ENCODE data around the gene TNFRSF12A.

DNA sequence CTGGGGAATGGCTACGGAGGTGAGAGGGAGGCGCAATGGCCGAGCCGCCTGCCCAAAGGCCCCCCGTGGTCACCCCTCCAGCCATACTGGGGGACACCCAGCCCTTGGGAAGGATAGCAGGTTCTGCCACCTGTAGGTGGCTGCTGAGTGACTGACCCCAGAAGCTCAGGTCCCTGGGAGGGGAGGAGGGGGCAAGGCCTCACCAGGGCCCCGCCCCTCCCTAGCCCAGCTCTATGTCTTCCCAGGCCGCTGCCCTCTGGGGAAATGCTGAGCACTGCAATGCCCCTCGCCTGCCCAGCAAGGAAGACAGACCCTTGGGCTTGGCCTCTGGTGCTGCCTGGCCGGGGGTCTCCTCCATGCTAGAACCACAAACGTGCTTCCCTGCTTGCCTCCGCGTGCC lies 18.9 kb upstream of the TNFRSF12A start:
- no peak for TF ChIP-seq ZNF572 (CRISPR knock-in tag; IDR thresholded peaks at IDR 0.05)
- no peak for TF ChIP-seq EP300 (IDR thresholded peaks at IDR 0.05; ENCODE audit: low read depth in 2 of 2, low read length in 2 of 2)
- no peak for TF ChIP-seq EP300 (CRISPR knock-in tag; IDR thresholded peaks at IDR 0.05; ENCODE audit: borderline replicate concordance)
- TF ChIP-seq HOXA7 (CRISPR knock-in tag; IDR thresholded peaks at IDR 0.05): no peak
- TF ChIP-seq ZNF609 (CRISPR knock-in tag; IDR thresholded peaks at IDR 0.05; ENCODE audit: borderline replicate concordance): no peak
- no peak for TF ChIP-seq MED1 (CRISPR knock-in tag; IDR thresholded peaks at IDR 0.05)
- no peak for TF ChIP-seq HMGA1 (CRISPR knock-in tag; conservative IDR thresholded peaks at IDR 0.05)

All from HepG2 (cell line).